Measurements from ENCODE around the gene ZNF385B. TPM values are rescaled to one million over a fixed set of nuclear protein-coding genes. Genes with fewer than 3 reads are reported as not detected.
A peak's percentile ranks its signal among the peaks of the same experiment; 100 is the strongest.

ZNF385B gene
- total and polyA plus RNA-seq, 9 of the 15 experiments (the other 6 are each of a cell fraction or from before 2014, with no cell fraction given) = 0.50 TPM; not detected in 8

DNA sequence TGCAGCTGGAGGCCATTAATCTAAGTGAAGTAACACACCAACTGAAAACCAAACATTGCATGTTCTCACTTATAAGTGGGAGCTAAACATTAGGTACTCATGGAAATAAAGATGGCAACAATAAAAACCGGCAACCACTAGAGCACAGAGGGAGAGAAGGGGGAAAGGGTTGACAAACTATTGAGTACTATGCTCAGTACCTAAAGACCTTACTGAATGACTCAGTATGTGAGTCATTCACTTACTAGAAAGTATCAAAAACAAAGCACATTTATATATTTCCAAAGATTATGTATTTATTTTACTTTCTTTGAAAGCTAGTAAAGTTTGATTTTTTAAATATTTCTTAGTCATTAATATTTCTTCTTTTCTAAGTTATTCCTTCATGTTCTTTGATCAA lies 48.9 kb downstream of the ZNF385B start (continued):
- TF ChIP-seq, protein P1, sequence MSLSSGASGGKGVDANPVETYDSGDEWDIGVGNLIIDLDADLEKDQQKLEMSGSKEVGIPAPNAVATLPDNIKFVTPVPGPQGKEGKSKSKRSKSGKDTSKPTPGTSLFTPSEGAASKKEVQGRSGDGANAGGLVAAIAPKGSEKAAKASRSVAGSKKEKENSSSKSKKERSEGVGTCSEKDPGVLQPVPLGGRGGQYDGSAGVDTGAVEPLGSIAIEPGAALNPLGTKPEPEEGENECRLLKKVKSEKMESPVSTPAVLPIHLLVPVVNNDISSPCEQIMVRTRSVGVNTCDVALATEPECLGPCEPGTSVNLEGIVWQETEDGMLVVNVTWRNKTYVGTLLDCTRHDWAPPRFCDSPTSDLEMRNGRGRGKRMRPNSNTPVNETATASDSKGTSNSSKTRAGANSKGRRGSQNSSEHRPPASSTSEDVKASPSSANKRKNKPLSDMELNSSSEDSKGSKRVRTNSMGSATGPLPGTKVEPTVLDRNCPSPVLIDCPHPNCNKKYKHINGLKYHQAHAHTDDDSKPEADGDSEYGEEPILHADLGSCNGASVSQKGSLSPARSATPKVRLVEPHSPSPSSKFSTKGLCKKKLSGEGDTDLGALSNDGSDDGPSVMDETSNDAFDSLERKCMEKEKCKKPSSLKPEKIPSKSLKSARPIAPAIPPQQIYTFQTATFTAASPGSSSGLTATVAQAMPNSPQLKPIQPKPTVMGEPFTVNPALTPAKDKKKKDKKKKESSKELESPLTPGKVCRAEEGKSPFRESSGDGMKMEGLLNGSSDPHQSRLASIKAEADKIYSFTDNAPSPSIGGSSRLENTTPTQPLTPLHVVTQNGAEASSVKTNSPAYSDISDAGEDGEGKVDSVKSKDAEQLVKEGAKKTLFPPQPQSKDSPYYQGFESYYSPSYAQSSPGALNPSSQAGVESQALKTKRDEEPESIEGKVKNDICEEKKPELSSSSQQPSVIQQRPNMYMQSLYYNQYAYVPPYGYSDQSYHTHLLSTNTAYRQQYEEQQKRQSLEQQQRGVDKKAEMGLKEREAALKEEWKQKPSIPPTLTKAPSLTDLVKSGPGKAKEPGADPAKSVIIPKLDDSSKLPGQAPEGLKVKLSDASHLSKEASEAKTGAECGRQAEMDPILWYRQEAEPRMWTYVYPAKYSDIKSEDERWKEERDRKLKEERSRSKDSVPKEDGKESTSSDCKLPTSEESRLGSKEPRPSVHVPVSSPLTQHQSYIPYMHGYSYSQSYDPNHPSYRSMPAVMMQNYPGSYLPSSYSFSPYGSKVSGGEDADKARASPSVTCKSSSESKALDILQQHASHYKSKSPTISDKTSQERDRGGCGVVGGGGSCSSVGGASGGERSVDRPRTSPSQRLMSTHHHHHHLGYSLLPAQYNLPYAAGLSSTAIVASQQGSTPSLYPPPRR (CRISPR knock-in tag; IDR thresholded peaks at IDR 0.05; ENCODE audit: borderline replicate concordance) = no peak
- no peak for TF ChIP-seq C11orf30 (IDR thresholded peaks at IDR 0.05; ENCODE audit: low read depth)
- TF ChIP-seq SOX6 (IDR thresholded peaks at IDR 0.05) = no peak
- no peak for TF ChIP-seq RBM15 (IDR thresholded peaks at IDR 0.05; ENCODE audit: insufficient read depth, low read length)
- TF ChIP-seq EHMT2 (IDR thresholded peaks at IDR 0.05) = no peak

- Histone ChIP-seq H3K79me2 (ENCODE audit: control insufficient read depth, insufficient read depth, low read length) (no peaks in the 10 kb centered on the region), H3K27me3 (ENCODE audit: control insufficient read depth in 2 of 2, insufficient read depth in 2 of 2, low read length in 2 of 2) (no peaks in the 10 kb centered on the region), H3K9me3 (replicated peaks; ENCODE audit: control insufficient read depth, insufficient read depth, low read depth, low read length) (no peaks in the 10 kb centered on the region), H3K4me3 (no peak overlapping the region), H3K36me3 (ENCODE audit: control insufficient read depth, insufficient read depth, low read length) (no peaks in the 10 kb centered on the region), H4K20me1 (replicated peaks; ENCODE audit: control insufficient read depth, insufficient read depth, low read length) (no peaks in the 10 kb centered on the region), H3K27ac (ENCODE audit: extremely low read depth, low read depth, low read length) (no peak overlapping the region), H3K4me2 (ENCODE audit: insufficient read depth, low read length) (no peak overlapping the region), H3K9me1 (ENCODE audit: control insufficient read depth, insufficient read depth, low read length) (no peaks in the 10 kb centered on the region), H3K9ac (ENCODE audit: insufficient read depth in 1 of 2, low read depth in 2 of 2, low read length in 2 of 2) (no peak overlapping the region), H3K4me1 (replicated peaks in 1 of 2; ENCODE audit: control insufficient read depth in 2 of 2, insufficient read depth in 2 of 2, low read length in 2 of 2) (peaks cover 0 to 3% of the 10 kb centered on the region in 2 experiments; a peak in 1 of 5 replicates), H2AFZ (ENCODE audit: low read depth, low read length) (no peak overlapping the region)
- FAIRE-seq (no peak), DNase-seq (ENCODE audit: extremely low read depth in 1 of 4, low spot score in 3 of 4) (no peak), ATAC-seq (no peak)
- peak; percentile 60 for TF ChIP-seq ZNF316 (IDR thresholded peaks at IDR 0.05)
- TF ChIP-seq ZNF175 (CRISPR knock-in tag; IDR thresholded peaks at IDR 0.05; ENCODE audit: low read depth) = no peak
- 0 out of 2 replicates have a peak, but pooled peaks have one; percentile 26 for TF ChIP-seq C11orf30 (IDR thresholded peaks at IDR 0.05; ENCODE audit: low read depth)
- BruUV-seq (replicated peaks) = no TSS peak
- in situ Hi-C loops (cut with MboI) (no loop called here), intact Hi-C loops (cut with micrococcal nuclease) (no loop called here)
- ChIA-PET POLR2A (no interaction called here), CTCF (ENCODE audit: low intra/inter-chr PET ratio) (no interaction called here)
These were observed 50.4 kb downstream of the ZNF385B start for GRCh38 chr2:179811042-179811441.
